Panc1 (cell line): ENCODE data around the gene TBC1D17. TPM values are rescaled to one million over a fixed set of nuclear protein-coding genes. Genes with fewer than 3 reads are reported as not detected.

Source experiments
- ATAC-seq: fragments of 200-7000 bp; cut with Tn5 transposase; 2 replicates; pipeline ENCODE4 v1.9.1; 2020; ENCODE audit warnings: mild to moderate bottlenecking, moderate library complexity
- BruUV-seq: library from RNA; stranded (reverse); fragments of 400-500 nt; replicated peaks from 2 replicates; lab custom pipeline; 2021; lab: Mats Ljungman, UMichigan
- CTCF ChIA-PET: fragments of 300-600 bp; sonication (Branson Sonifier 250); formaldehyde crosslinking; loops from one replicate; lab custom pipeline; 2022; ENCODE audit warnings: antibody characterized with exemption; lab: Charles Lee
- POLR2A ChIA-PET: fragments of 300-600 bp; sonication (Branson Sonifier 250); formaldehyde crosslinking; loops from one replicate; lab custom pipeline; 2022; ENCODE audit warnings: antibody characterized with exemption; lab: Charles Lee
- DNase-seq: peaks from one replicate; pipeline ENCODE4 v3.0.0-alpha.2; 2010; ENCODE audit warnings: low read depth, low spot score
- H3K27ac ChIP-seq: 2 replicates; pipeline ENCODE4 v1.5.1; 2011; ENCODE audit warnings: mild to moderate bottlenecking, low read length, inconsistent platforms
- H3K27me3 ChIP-seq: fragments of 200-500 bp; sonication (Bioruptor generic); 2 replicates; pipeline ENCODE4 v1.6.0; 2014; ENCODE audit warnings: low read length, inconsistent platforms; ENCODE audit not compliant: control insufficient read depth, insufficient read depth
- H3K36me3 ChIP-seq: fragments of 200-500 bp; sonication (Bioruptor generic); 2 replicates; pipeline ENCODE4 v1.5.1; 2014; ENCODE audit warnings: inconsistent platforms, mild to moderate bottlenecking, low read length, moderate library complexity; ENCODE audit not compliant: control insufficient read depth, insufficient read depth
- H3K4me1 ChIP-seq: 2 replicates; pipeline ENCODE4 v1.5.1; 2011; ENCODE audit warnings: inconsistent platforms, mild to moderate bottlenecking, low read length, moderate library complexity; ENCODE audit not compliant: control insufficient read depth, insufficient read depth
- H3K4me3 ChIP-seq, 2 experiments: 2 replicates each; pipeline ENCODE4 v1.5.1; 2011 to 2012; ENCODE audit warnings: low read depth in 2 of 2, low read length in 2 of 2, mild to moderate bottlenecking in 2 of 2, inconsistent platforms in 1 of 2, moderate library complexity in 1 of 2
- H3K9me3 ChIP-seq: fragments of 200-500 bp; sonication (Bioruptor generic); 2 replicates; pipeline ENCODE4 v1.5.1; 2014; ENCODE audit warnings: low read depth, mild to moderate bottlenecking, inconsistent platforms, low read length, moderate library complexity; ENCODE audit not compliant: control insufficient read depth, insufficient read depth
- POLR2AphosphoS5 ChIP-seq: IDR thresholded peaks from 2 replicates; pipeline ENCODE4 v1.6.1; 2012; ENCODE audit warnings: mild to moderate bottlenecking, low read depth, low read length, moderate library complexity
- SIN3A ChIP-seq: IDR thresholded peaks from 2 replicates; pipeline ENCODE4 v1.6.1; 2012; ENCODE audit warnings: low read depth, mild to moderate bottlenecking, low read length, moderate library complexity, borderline replicate concordance; ENCODE audit not compliant: insufficient read depth
- TCF7L2 ChIP-seq: IDR thresholded peaks from 2 replicates; pipeline ENCODE4 v1.6.1; 2011; ENCODE audit warnings: mild to moderate bottlenecking, low read depth, low read length, inconsistent platforms
- in situ Hi-C: cut with HindIII; loops from 2 replicates; pipeline ENCODE4 v1.10.0; 2016; ENCODE audit warnings: low sequenced_read_pairs, low pct_unique_long_range_greater_than_20kb
- intact Hi-C: fragments of 100-400 bp; cut with micrococcal nuclease; formaldehyde crosslinking; loops from one replicate; pipeline ENCODE4 v1.10.0; 2022; ENCODE audit not compliant: unreplicated experiment
- total RNA-seq: library from RNA; stranded (reverse); gene quantifications from one replicate; pipeline ENCODE4 v1.2.1, GENCODE V29; 2021; ENCODE audit not compliant: unreplicated experiment
- TF ChIP-seq, protein P1 (sequence below), 2 experiments: IDR thresholded peaks; 2 replicates each; pipeline ENCODE4 v1.6.1; 2011 to 2012; ENCODE audit warnings: low read depth in 2 of 2, control low read depth in 1 of 2, low read length in 1 of 2, mild to moderate bottlenecking in 1 of 2, moderate library complexity in 1 of 2; ENCODE audit not compliant: insufficient read depth in 1 of 2
- TF ChIP-seq, protein P2 (sequence below): fragments of 450-650 bp; IDR thresholded peaks from 2 replicates; pipeline ENCODE4 v1.5.1; 2017; ENCODE audit warnings: mild to moderate bottlenecking

TBC1D17 gene
- total RNA-seq, 1 experiment from 2014 or later = 43.2 TPM

DNA sequence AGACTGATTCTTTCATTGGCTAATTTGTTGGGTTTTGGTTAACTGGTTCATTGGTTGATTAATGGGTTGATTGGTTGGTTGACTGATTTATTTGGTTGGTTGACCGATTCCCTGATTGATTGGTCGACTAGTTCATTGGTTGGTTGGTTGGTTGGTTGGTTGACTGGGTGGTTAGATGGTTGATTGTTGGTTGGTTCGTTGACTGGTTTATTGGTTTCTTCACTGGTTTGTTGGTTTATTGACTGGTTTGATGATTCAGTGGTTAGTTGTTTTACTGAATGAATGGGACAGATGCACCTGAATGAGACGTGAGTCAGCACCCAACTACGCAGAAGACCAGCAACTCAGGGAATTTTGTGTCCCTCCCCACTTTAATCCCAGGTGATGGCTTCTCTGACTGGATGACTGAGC, 54.5 kb downstream of the TBC1D17 start:
- TF ChIP-seq, protein P1, sequence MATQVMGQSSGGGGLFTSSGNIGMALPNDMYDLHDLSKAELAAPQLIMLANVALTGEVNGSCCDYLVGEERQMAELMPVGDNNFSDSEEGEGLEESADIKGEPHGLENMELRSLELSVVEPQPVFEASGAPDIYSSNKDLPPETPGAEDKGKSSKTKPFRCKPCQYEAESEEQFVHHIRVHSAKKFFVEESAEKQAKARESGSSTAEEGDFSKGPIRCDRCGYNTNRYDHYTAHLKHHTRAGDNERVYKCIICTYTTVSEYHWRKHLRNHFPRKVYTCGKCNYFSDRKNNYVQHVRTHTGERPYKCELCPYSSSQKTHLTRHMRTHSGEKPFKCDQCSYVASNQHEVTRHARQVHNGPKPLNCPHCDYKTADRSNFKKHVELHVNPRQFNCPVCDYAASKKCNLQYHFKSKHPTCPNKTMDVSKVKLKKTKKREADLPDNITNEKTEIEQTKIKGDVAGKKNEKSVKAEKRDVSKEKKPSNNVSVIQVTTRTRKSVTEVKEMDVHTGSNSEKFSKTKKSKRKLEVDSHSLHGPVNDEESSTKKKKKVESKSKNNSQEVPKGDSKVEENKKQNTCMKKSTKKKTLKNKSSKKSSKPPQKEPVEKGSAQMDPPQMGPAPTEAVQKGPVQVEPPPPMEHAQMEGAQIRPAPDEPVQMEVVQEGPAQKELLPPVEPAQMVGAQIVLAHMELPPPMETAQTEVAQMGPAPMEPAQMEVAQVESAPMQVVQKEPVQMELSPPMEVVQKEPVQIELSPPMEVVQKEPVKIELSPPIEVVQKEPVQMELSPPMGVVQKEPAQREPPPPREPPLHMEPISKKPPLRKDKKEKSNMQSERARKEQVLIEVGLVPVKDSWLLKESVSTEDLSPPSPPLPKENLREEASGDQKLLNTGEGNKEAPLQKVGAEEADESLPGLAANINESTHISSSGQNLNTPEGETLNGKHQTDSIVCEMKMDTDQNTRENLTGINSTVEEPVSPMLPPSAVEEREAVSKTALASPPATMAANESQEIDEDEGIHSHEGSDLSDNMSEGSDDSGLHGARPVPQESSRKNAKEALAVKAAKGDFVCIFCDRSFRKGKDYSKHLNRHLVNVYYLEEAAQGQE (IDR thresholded peaks at IDR 0.05; ENCODE audit: insufficient read depth in 1 of 2, low read depth in 2 of 2, low read length in 1 of 2) = no peak
- TF ChIP-seq TCF7L2 (no peak), POLR2AphosphoS5 (no peak), SIN3A (no peak)
- TF ChIP-seq, protein P2, sequence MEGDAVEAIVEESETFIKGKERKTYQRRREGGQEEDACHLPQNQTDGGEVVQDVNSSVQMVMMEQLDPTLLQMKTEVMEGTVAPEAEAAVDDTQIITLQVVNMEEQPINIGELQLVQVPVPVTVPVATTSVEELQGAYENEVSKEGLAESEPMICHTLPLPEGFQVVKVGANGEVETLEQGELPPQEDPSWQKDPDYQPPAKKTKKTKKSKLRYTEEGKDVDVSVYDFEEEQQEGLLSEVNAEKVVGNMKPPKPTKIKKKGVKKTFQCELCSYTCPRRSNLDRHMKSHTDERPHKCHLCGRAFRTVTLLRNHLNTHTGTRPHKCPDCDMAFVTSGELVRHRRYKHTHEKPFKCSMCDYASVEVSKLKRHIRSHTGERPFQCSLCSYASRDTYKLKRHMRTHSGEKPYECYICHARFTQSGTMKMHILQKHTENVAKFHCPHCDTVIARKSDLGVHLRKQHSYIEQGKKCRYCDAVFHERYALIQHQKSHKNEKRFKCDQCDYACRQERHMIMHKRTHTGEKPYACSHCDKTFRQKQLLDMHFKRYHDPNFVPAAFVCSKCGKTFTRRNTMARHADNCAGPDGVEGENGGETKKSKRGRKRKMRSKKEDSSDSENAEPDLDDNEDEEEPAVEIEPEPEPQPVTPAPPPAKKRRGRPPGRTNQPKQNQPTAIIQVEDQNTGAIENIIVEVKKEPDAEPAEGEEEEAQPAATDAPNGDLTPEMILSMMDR = no peak
- H3K4me3 ChIP-seq = no peak overlapping the region
- POLR2A ChIA-PET = no interaction called here
- CTCF ChIA-PET = no interaction called here
- in situ Hi-C loops = no loop called here
- no peak overlapping the region for H3K27ac ChIP-seq
- BruUV-seq = no TSS peak
- H3K9me3 ChIP-seq = no peaks in the 10 kb centered on the region
- peaks cover 12% of the 10 kb centered on the region for H3K4me1 ChIP-seq
- no peaks in the 10 kb centered on the region for H3K27me3 ChIP-seq
- intact Hi-C loops = no loop called here
- DNase-seq (no peak), ATAC-seq (no peak)
- no peaks in the 10 kb centered on the region; the same call in none of the 2 replicates for H3K36me3 ChIP-seq

DNA sequence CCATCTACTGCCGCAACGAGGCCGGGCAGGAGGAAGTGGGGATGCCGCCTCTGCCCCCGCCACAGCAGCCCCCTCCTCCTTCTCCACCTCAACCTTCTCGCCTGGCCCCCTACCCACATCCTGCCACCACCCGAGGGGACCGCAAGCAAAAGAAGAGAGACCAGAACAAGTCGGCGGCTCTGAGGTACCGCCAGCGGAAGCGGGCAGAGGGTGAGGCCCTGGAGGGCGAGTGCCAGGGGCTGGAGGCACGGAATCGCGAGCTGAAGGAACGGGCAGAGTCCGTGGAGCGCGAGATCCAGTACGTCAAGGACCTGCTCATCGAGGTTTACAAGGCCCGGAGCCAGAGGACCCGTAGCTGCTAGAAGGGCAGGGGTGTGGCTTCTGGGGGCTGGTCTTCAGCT, 55.2 kb downstream of the TBC1D17 start:
- no peaks in the 10 kb centered on the region for H3K27me3 ChIP-seq
- H3K36me3 ChIP-seq = no peaks in the 10 kb centered on the region; the same call in none of the 2 replicates
- ATAC-seq (no peak), DNase-seq (no peak)
- no peak overlapping the region for H3K27ac ChIP-seq
- in situ Hi-C loops = no loop called here
- BruUV-seq = no TSS peak
- TF ChIP-seq TCF7L2 (no peak), SIN3A (no peak), POLR2AphosphoS5 (no peak)
- TF ChIP-seq, protein P1 (IDR thresholded peaks at IDR 0.05; ENCODE audit: insufficient read depth in 1 of 2, low read depth in 2 of 2, low read length in 1 of 2) = no peak
- TF ChIP-seq, protein P2 = no peak
- CTCF ChIA-PET = no interaction called here
- peaks cover 9% of the 10 kb centered on the region for H3K4me1 ChIP-seq
- intact Hi-C loops = no loop called here
- POLR2A ChIA-PET = interaction anchor here (0.6 kb wide), 1 partner anchor 30 kb away, joined by 16 read pairs; no protein-coding TSS in a partner anchor
- H3K9me3 ChIP-seq = no peaks in the 10 kb centered on the region
- H3K4me3 ChIP-seq = no peak overlapping the region
